HFF-Myc (cell line): ENCODE data around the gene SNHG17.
"Not testable (repeated sequence)": the region's sequence is repeated elsewhere in the genome, so short reads cannot be mapped to it uniquely, and the experiment has no call there.

ENCODE experiments used
- DNase-seq: peaks from one replicate; pipeline ENCODE4 v3.0.0-alpha.2; 2011; ENCODE audit warnings: low read depth; ENCODE audit errors: extremely low read depth
- H3K4me3 ChIP-seq: replicated peaks from 2 replicates; pipeline ENCODE4 v1.5.1; 2011; ENCODE audit warnings: low read depth, mild to moderate bottlenecking, control low read depth, low read length
- TF ChIP-seq, protein P1 (sequence below): IDR thresholded peaks from 2 replicates; pipeline ENCODE4 v1.5.1; 2012; ENCODE audit warnings: mild to moderate bottlenecking, low read depth, low read length, control low read depth; ENCODE audit errors: missing control alignments

SNHG17 gene

DNA sequence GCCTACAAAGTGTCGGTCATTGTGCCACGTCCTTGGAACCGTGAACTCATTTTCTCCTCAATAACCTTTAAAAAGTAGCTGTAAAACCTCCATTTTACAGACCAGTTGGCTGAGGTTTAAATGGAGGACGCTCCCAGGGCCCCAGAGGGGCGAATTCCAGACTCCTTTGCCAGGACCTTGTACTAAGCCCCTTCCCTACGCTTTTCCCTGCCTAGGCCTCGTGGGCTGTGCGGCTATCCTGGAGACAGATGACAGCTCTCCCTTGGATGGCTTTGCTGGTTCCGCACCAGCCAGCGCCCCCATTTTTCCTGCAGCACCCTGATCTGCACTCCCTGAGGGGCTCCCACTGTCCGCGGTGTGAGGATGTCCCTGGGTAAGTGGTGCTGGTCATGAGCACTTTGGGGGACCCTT is 12.1 kb upstream of the SNHG17 start:
- TF ChIP-seq, protein P1, sequence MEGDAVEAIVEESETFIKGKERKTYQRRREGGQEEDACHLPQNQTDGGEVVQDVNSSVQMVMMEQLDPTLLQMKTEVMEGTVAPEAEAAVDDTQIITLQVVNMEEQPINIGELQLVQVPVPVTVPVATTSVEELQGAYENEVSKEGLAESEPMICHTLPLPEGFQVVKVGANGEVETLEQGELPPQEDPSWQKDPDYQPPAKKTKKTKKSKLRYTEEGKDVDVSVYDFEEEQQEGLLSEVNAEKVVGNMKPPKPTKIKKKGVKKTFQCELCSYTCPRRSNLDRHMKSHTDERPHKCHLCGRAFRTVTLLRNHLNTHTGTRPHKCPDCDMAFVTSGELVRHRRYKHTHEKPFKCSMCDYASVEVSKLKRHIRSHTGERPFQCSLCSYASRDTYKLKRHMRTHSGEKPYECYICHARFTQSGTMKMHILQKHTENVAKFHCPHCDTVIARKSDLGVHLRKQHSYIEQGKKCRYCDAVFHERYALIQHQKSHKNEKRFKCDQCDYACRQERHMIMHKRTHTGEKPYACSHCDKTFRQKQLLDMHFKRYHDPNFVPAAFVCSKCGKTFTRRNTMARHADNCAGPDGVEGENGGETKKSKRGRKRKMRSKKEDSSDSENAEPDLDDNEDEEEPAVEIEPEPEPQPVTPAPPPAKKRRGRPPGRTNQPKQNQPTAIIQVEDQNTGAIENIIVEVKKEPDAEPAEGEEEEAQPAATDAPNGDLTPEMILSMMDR, result no peak
- H3K4me3 ChIP-seq, result peak overlapping the region; percentile 89
- DNase-seq, result no peak

DNA sequence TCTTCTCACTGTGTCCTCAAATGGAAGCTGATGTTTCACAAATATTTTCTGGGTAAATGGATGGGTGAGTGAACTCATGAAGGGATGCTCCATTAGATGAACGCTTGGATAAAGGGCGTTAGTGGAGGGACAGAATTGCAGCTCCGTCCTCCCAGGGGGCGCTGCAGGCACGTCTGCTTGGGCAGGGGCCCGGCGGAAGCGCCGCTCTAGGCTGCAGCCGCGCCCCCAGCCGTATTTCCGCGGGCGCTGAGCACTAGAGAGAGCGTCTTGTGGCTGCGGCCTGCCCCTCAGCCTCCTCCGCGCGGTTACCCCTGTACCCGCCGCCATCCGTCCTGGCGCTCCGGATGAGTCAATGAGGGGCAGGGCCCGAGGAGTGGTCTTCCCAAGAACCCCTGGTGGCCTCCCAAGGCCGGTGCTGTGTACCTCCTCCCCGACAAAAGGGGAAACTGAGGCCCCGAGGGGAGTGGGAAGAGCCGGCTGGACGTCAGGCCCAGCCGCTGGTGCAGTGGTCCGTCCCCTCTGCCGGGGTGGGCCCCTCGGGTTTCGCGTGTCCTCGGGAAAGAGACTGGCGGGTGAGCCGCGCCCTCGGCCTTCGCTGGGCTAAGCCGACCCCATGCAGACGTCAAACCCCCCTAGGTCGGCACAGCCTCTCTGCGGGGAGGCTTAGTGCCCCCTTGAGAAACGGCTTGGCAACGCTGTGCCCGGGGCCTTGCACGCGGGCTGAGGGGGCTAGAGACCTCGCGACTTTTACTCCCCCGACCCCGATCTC is 11.5 kb upstream of the SNHG17 start:
- TF ChIP-seq, protein P1, result peak; percentile 92

GRCh38 chr20:38445901-38446425 is 10.8 kb upstream of the SNHG17 start:
- no peak for DNase-seq
- peak overlapping the region; percentile 89 for H3K4me3 ChIP-seq
- TF ChIP-seq, protein P1, result no peak

More for the DNA sequence above, 11.5 kb upstream of the SNHG17 start:
- DNase-seq, result peak; percentile 75
- H3K4me3 ChIP-seq, result peak overlapping the region; percentile 89

DNA sequence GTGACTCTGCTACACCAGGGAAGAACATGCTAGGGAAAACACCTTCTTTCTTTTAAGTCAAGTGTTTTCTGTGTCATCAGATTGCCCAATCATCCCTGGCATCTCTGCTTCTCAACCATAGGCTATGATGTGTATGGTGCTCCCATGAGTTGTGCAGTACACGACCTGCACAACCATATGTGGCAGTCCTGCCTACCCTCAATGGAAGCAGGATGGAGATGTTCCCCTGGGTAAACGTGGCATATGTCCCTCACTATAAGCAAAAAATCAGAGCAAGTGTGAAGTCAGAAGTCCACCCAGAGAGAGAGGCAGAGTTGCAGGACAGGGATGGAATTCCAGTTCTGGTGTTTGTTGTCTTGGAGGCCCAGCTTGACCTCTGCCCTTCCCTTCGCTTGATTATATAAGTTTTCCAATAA is 10.3 kb upstream of the SNHG17 start:
- TF ChIP-seq, protein P1, result no peak
- no peak overlapping the region for H3K4me3 ChIP-seq
- no peak for DNase-seq

GRCh38 chr20:38441916-38442315 is 6.8 kb upstream of the SNHG17 start:
- no peak overlapping the region for H3K4me3 ChIP-seq
- TF ChIP-seq, protein P1, result no peak
- DNase-seq, result no peak

- not testable (repeated sequence) for DNase-seq, H3K4me3 ChIP-seq
Observed at GRCh38 chr20:38441110-38441509, 6.0 kb upstream of the SNHG17 start.

DNA sequence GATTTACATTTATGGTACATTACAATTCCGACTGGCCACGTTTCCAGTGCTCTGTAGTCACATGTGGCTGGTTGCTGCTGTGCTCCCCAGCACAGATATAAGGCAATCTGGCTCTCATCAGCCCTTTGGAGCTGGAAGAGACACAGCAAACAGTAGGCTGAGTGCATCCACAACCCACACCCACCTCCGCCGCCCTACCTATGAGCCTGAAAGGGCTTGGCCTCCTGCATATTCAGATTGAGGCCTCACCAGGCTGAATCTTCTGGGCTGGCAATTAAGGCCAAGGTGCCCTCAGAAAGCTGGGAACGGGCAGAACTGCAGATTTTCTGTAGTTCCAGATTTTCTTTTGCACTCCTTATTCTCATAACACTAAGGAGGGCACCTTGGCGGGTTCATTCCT is 2.7 kb upstream of the SNHG17 start:
- DNase-seq, result no peak
- TF ChIP-seq, protein P1, result no peak

More for the DNA sequence above, 2.7 kb upstream of the SNHG17 start:
- no peak overlapping the region for H3K4me3 ChIP-seq
